Kidney (tissue), 22 donors: Measurements from ENCODE around the gene KCNC1. TPM values are rescaled to one million over a fixed set of nuclear protein-coding genes. Genes with fewer than 3 reads are reported as not detected.
A peak's percentile ranks its signal among the peaks of the same experiment; 100 is the strongest.

Source experiments
- DNase-seq, 5 donors: peaks; one replicate each; pipeline ENCODE4 v3.0.0-alpha.2; 2013 to 2020
- FAIRE-seq: peaks from 2 replicates; lab custom pipeline; 2012; peaks lifted over from hg19 to GRCh38; lab: Jason Lieb, UNC
- H3K27ac ChIP-seq, 2 donors: one replicate each; pipeline ENCODE4 v1.7.0; 2013; ENCODE audit warnings: low read depth in 2 of 2, low read length in 2 of 2, inconsistent platforms in 1 of 2
- H3K27me3 ChIP-seq: one replicate; pipeline ENCODE4 v1.7.1; 2013; ENCODE audit warnings: low read length, inconsistent platforms; ENCODE audit not compliant: control insufficient read depth, insufficient read depth
- H3K36me3 ChIP-seq, 3 donors: one replicate each; pipeline versions ENCODE4 v1.7.0 to v1.7.1; 2013; ENCODE audit warnings: low read length in 3 of 3, control low read depth in 1 of 3, inconsistent platforms in 1 of 3; ENCODE audit not compliant: insufficient read depth in 3 of 3, control insufficient read depth in 2 of 3
- H3K4me1 ChIP-seq, 3 donors: one replicate each; pipeline versions ENCODE4 v1.7.0 to v1.7.1; 2013; ENCODE audit warnings: low read length in 3 of 3, inconsistent platforms in 1 of 3, low read depth in 1 of 3; ENCODE audit not compliant: control insufficient read depth in 2 of 3, insufficient read depth in 2 of 3
- H3K4me3 ChIP-seq, 3 donors: one replicate each; pipeline versions ENCODE4 v1.7.0 to v1.8.1; 2013; ENCODE audit warnings: low read length in 3 of 3, control low read depth in 1 of 3, inconsistent platforms in 1 of 3
- H3K9ac ChIP-seq, 3 donors: one replicate each; pipeline versions ENCODE4 v1.7.0 to v1.7.1; 2013; ENCODE audit warnings: low read length in 3 of 3, control low read depth in 1 of 3, inconsistent platforms in 1 of 3
- H3K9me3 ChIP-seq, 3 donors: one replicate each; pipeline versions ENCODE4 v1.7.0 to v1.7.1; 2013; ENCODE audit warnings: low read length in 3 of 3, control low read depth in 1 of 3, inconsistent platforms in 1 of 3; ENCODE audit not compliant: control insufficient read depth in 2 of 3, insufficient read depth in 1 of 3
- intact Hi-C: fragments of 100-400 bp; cut with DNase I; formaldehyde crosslinking; loops from one replicate; pipeline ENCODE4 v1.11.1; 2022
- long read RNA-seq, 10 donors: library from polyadenylated mRNA in 1 of 10; unstranded in 1 of 10; transcript quantifications; one replicate each; pipeline ENCODE4 v2.0.0 and lab custom pipeline, GENCODE V29; 2021 to 2026
- polyA plus RNA-seq: library from polyadenylated mRNA; stranded (reverse); fragments of 350-450 nt; fragmentation: Illumina TruSeq; extraction: RNeasy Lipid Tissue Mini Kit (QIAGEN cat#74804); gene quantifications from one replicate; pipeline ENCODE4 v1.2.3, GENCODE V29; 2014; ENCODE audit warnings: low read depth, low replicate concordance; ENCODE audit not compliant: insufficient read depth
- total RNA-seq: library from RNA; stranded (reverse); fragmentation: NEBNext Ultra II Directional; extraction: Animal tissue kit (Norgen Biotek cat#: 25700); gene quantifications from one replicate; pipeline ENCODE4 v1.2.1, GENCODE V29; 2021
- TF ChIP-seq, protein P1 (sequence below): IDR thresholded peaks from 3 replicates; pipeline ENCODE4 v1.5.1; 2012; ENCODE audit warnings: mild to moderate bottlenecking, moderate library complexity, borderline replicate concordance; ENCODE audit not compliant: insufficient read depth; ENCODE audit errors: extremely low read depth
- donor health status: control.
- donor health status: control.
- donor health status: control.
- donor health status: control.
- donor health status: control.
- donor health status: DM: yes; HTN: yes; CAD: no.
- donor health status: Normal renal cell carcinoma (clear cell type).

The KCNC1 gene
- total RNA-seq (0.03 TPM), polyA plus RNA-seq (not detected)
- long read RNA-seq, donor 1, full-length matches to known transcripts, result 1 of 1 reads
- long read RNA-seq, donor 1, partial matches to known transcripts, result 0 of 1 reads
- long read RNA-seq, donor 1, other reads (novel, unspliced or antisense), result 0 of 1 reads
- long read RNA-seq, donor 2, partial matches to known transcripts, result 6 of 6 reads
- long read RNA-seq, donor 2, other reads (novel, unspliced or antisense), result 0 of 6 reads
- long read RNA-seq, donor 3, result 0 reads
- long read RNA-seq, donor 4, result 0 reads
- long read RNA-seq, donor 5, result 0 reads
- long read RNA-seq, donor 6, result 0 reads
- long read RNA-seq, donor 7, partial matches to known transcripts, result 0 of 3 reads
- long read RNA-seq, donor 7, other reads (novel, unspliced or antisense), result 3 of 3 reads
- long read RNA-seq, donor 8, result 0 reads
- long read RNA-seq, donor 9, result 0 reads
- long read RNA-seq, donor 10, result 0 reads

DNA sequence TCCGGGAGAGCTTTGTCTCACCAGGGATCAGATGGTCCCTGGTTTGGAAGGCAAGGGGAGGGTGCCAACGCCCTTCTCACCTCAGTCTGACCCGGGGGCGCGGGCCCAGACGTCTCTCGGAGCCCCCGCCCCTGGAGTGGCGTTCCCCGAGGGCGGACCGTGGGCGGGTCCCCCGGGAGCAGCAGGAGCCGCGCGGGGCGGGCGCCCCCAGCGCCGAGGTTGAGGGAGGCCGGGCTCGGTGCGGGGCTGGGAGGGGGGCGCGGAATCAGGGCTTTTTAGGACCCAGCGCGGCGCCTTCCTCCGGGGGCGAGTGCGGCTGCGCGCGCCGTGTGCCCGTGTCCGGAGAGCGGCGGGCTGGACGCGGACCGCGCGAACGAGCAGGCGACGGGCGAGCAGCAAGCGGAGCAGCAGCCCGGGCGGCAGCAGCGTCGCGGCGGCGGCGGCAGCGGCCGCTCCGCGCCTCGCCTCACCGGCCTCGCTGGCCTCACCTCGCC, at the start of gene KCNC1:
KCNC1 (plus strand) TSS at position 364 of the 494 bp plus-strand sequence. CDS start 1,222 bp downstream, outside the sequence.
- H3K27me3 ChIP-seq, result peaks cover 22% of the 10 kb centered on the region
- intact Hi-C loops, result loop anchor here (5.0 kb wide), 1 partner anchor 243 kb away; no protein-coding TSS in a partner anchor

DNA sequence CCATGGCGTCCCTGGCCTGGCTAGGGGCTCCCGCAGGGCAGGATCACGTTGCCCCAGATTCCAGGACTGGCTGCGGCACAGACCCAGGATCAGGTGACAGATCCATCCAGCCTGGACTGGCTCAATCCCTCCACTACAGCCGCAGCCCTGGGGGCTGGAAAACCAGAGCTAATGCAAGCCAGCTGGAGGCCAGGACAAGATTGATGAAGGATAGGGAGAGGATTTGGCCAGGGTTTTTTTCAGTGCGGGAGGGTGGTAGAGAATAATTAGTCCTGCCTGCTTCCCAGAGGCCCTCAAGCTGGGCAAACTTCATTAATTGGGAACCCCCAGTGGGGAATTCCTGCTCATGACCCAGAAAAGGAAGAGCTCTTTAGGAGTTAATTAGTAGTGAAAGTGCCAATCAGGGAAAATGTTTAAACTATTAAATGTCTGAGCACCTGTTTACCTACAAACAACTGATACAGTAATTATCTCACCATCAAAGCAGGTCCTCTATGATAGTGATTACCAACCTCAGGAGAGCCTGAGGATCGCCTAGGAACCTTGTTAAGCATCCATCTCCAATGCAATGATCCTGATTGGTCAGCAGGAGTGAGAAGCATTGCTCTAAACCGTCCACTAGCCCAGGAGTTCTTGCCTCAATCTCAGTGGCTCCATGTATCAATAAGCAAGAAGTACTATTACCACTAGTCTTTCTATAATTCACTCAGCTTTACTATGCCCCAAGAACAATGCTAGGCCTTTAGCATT, 48.2 kb upstream of the KCNC1 start:
- intact Hi-C loops, result no loop called here
- H3K9ac ChIP-seq, result no peak overlapping the region
- no peaks in the 10 kb centered on the region for H3K4me1 ChIP-seq
- no peak overlapping the region for H3K4me3 ChIP-seq
- no peaks in the 10 kb centered on the region for H3K27me3 ChIP-seq
- FAIRE-seq, result no peak
- no peaks in the 10 kb centered on the region for H3K9me3 ChIP-seq
- peak in 3 of 5 donors; percentile 16 to 28 (median 19) for DNase-seq
- H3K27ac ChIP-seq, result no peak overlapping the region
- TF ChIP-seq, protein P1, sequence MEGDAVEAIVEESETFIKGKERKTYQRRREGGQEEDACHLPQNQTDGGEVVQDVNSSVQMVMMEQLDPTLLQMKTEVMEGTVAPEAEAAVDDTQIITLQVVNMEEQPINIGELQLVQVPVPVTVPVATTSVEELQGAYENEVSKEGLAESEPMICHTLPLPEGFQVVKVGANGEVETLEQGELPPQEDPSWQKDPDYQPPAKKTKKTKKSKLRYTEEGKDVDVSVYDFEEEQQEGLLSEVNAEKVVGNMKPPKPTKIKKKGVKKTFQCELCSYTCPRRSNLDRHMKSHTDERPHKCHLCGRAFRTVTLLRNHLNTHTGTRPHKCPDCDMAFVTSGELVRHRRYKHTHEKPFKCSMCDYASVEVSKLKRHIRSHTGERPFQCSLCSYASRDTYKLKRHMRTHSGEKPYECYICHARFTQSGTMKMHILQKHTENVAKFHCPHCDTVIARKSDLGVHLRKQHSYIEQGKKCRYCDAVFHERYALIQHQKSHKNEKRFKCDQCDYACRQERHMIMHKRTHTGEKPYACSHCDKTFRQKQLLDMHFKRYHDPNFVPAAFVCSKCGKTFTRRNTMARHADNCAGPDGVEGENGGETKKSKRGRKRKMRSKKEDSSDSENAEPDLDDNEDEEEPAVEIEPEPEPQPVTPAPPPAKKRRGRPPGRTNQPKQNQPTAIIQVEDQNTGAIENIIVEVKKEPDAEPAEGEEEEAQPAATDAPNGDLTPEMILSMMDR, result no peak
- H3K36me3 ChIP-seq, result no peaks in the 10 kb centered on the region

More for the DNA sequence above, at the start of gene KCNC1:
- H3K9me3 ChIP-seq, result no peaks in the 10 kb centered on the region
- H3K36me3 ChIP-seq, result no peaks in the 10 kb centered on the region
- H3K4me3 ChIP-seq, result peak within 1 kb of the TSS in 1 of 3 donors; percentile 44
- no peak within 1 kb of the TSS for H3K27ac ChIP-seq
- H3K9ac ChIP-seq, result no peak within 1 kb of the TSS
- FAIRE-seq (no peak), DNase-seq (peak; percentile 71 to 84 (median 76))
- peaks cover 0 to 2% (median 0%) of the 10 kb centered on the region in 3 donors for H3K4me1 ChIP-seq
- TF ChIP-seq, protein P1, result no peak

DNA sequence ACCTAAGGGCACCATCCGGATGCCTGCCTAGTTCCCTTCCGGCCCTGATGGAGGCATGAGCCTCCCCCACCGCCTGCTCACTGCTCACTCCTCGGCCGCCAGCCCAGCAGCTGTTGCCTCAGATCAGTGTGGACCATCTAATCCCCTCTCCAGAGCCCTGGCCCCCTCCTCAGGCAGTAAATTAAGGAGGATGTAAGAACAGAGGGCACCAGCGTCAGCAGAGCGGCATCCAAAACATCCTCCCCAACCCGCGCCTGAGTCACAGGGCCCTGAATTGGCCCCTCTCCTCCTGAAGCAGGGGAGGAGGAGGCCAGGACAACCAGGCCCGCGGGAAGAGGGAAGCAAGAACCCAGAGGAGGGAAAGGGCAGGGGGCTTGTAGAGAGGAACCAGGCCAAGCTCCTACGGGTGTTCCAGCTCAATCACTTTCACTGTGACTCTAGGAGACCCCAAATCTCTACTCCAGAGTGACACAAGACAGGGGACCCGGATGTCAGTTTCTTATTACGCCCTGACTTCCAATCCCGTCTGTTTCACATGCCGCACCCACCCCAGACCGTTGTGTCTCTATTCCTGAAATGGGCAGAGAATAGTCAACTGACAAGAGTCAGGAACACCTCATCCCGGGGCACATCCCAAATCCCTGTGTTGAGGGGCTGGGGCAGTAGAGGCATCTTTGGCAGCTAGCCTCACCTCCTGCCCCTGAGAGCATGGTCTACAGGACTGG, 46.5 kb upstream of the KCNC1 start:
- H3K36me3 ChIP-seq, result no peaks in the 10 kb centered on the region
- TF ChIP-seq, protein P1, result no peak
- DNase-seq (peak in 2 of 5 donors; percentile 10 to 18), FAIRE-seq (no peak)
- no peaks in the 10 kb centered on the region for H3K4me1 ChIP-seq
- no peak overlapping the region for H3K9ac ChIP-seq
- no peaks in the 10 kb centered on the region for H3K27me3 ChIP-seq
- intact Hi-C loops, result no loop called here
- H3K4me3 ChIP-seq, result no peak overlapping the region
- no peaks in the 10 kb centered on the region for H3K9me3 ChIP-seq
- H3K27ac ChIP-seq, result no peak overlapping the region
